ENCODE data around the gene LDOC1.

- TF ChIP-seq POLR2A (IDR thresholded peaks at IDR 0.05; ENCODE audit: low read length) (no peak), GATA1 (IDR thresholded peaks at IDR 0.05; ENCODE audit: low read depth, low read length) (no peak)
These were observed 43.7 kb downstream of the LDOC1 start for GRCh38 chrX:141133272-141133671.

Measured in erythroblast (primary cell).